Natural killer cell (primary cell): ENCODE data around the gene SGSM2. TPM values are rescaled to one million over a fixed set of nuclear protein-coding genes. Genes with fewer than 3 reads are reported as not detected.
A peak's percentile ranks its signal among the peaks of the same experiment; 100 is the strongest.

Experiments used
- ATAC-seq, 3 donors: fragments of 150-1000 bp in 2 of 3; fragments of 200-7000 bp in 1 of 3; cut with Tn5 transposase; 1 replicate in 1 of 3; 2 replicates in 2 of 3; pipeline ENCODE4 v1.10.0; 2021; ENCODE audit warnings: mild to moderate bottlenecking in 2 of 3, moderate library complexity in 2 of 3
- DNase-seq, 2 donors: peaks; one replicate each; pipeline versions ENCODE4 v3.0.0 to v3.0.0-alpha.2; 2013 to 2021; ENCODE audit warnings: mixed read lengths in 1 of 2
- H3K27ac ChIP-seq: one replicate; pipeline ENCODE4 v1.5.1; 2013; ENCODE audit warnings: mild to moderate bottlenecking, low read length
- H3K27me3 ChIP-seq: one replicate; pipeline ENCODE4 v1.6.1; 2013; ENCODE audit warnings: low read length; ENCODE audit not compliant: control insufficient read depth, insufficient read depth
- H3K36me3 ChIP-seq: one replicate; pipeline ENCODE4 v1.6.1; 2013; ENCODE audit warnings: low read length; ENCODE audit not compliant: control insufficient read depth, insufficient read depth
- H3K4me1 ChIP-seq: one replicate; pipeline ENCODE4 v1.6.1; 2013; ENCODE audit warnings: low read length; ENCODE audit not compliant: control insufficient read depth, insufficient read depth
- H3K4me3 ChIP-seq: one replicate; pipeline ENCODE4 v1.5.1; 2013; ENCODE audit warnings: low read length
- H3K9me3 ChIP-seq: one replicate; pipeline ENCODE4 v1.6.1; 2013; ENCODE audit warnings: low read length; ENCODE audit not compliant: control insufficient read depth, insufficient read depth
- H3K27ac Mint-ChIP-seq, 2 donors: one replicate each; pipeline ENCODE4 v1.8.0; 2022; ENCODE audit warnings: mild to moderate bottlenecking in 2 of 2, mixed read lengths in 2 of 2, moderate library complexity in 1 of 2
- H3K27me3 Mint-ChIP-seq, 2 donors: one replicate each; pipeline ENCODE4 v1.8.0; 2022; ENCODE audit warnings: low read depth in 2 of 2, mixed read lengths in 2 of 2
- H3K36me3 Mint-ChIP-seq: one replicate; pipeline ENCODE4 v1.8.0; 2022; ENCODE audit warnings: mixed read lengths
- H3K4me1 Mint-ChIP-seq, 2 donors: one replicate each; pipeline ENCODE4 v1.8.0; 2022; ENCODE audit warnings: mixed read lengths in 2 of 2
- H3K4me3 Mint-ChIP-seq: one replicate; pipeline ENCODE4 v1.8.0; 2022; ENCODE audit warnings: mild to moderate bottlenecking, moderate library complexity, mixed read lengths
- H3K9me3 Mint-ChIP-seq, 2 donors: one replicate each; pipeline ENCODE4 v1.8.0; 2022; ENCODE audit warnings: mixed read lengths in 2 of 2
- WGBS: methylation state at CpG from one replicate; pipeline ENCODE4 v1.1.7; 2013; ENCODE audit warnings: missing lambda C conversion rate; ENCODE audit not compliant: insufficient coverage; 5-methylcytosine and 5-hydroxymethylcytosine counted together
- intact Hi-C: fragments of 100-400 bp; cut with micrococcal nuclease; formaldehyde crosslinking; loops from one replicate; pipeline ENCODE4 v1.14.2; 2022
- total RNA-seq, 4 donors: library from RNA; stranded (reverse); fragments of 120-200 nt in 1 of 4; gene quantifications; one replicate each; pipeline versions ENCODE4 v1.2.3 to v1.2.4, GENCODE V29; 2013 to 2022
- TF ChIP-seq, protein P1 (sequence below): fragments of 200-600 bp; IDR thresholded peaks from one replicate; pipeline ENCODE4 v1.8.0; 2022; ENCODE audit warnings: antibody characterized with exemption

The SGSM2 gene
- total RNA-seq, 3 donors from 2014 or later (not counting 1 experiment from before 2014, with no cell fraction given): 65.4 to 75.7 (median 73.6) TPM

DNA sequence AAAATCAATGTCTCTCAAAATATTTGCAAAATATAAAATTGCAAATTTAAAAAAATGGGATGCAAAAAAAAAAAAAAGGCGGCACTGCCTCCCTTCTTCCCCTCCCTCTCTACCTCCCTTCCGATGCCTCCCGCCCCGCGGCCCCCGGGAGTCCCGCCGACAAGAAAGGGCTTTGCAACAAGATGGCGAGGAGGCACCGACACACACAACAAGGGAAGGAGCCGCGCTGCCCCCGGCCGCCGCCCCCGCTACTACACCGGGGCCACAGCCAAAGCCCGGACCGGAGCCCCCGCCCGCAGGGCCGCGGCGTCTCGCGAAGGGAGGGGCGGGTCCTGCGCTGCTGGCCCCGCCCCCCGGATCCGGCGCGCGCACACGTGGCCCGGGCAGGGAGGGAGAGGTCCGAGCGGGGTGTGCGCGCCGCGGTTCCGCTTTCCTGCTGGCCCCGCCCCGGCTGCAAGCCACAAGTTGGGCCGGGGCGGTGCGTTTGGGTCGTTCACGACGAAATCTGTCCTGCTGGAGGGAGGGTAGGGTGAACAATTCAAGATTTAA lies 63.6 kb downstream of the SGSM2 start, which contains the start of gene MNT:
Gene MNT (minus strand): TSS at position 184 of the 549 bp plus-strand sequence. CDS start 348 bp downstream, outside the sequence.
- Histone ChIP-seq H3K27ac (peak within 1 kb of the TSS; percentile 98), H3K4me1 (peaks cover 46% of the 10 kb centered on the region), H3K27me3 (no peaks in the 10 kb centered on the region), H3K4me3 (peak within 1 kb of the TSS; percentile 84), H3K36me3 (no peaks in the 10 kb centered on the region), H3K9me3 (no peaks in the 10 kb centered on the region)
- Mint-ChIP-seq H3K27me3 (no peaks in the 10 kb centered on the region), H3K4me3 (peak within 1 kb of the TSS; percentile 97), H3K36me3 (no peaks in the 10 kb centered on the region), H3K4me1 (peaks cover 29 to 59% of the 10 kb centered on the region in 2 donors), H3K27ac (peak within 1 kb of the TSS; percentile 93 to 99), H3K9me3 (no peaks in the 10 kb centered on the region)
- TF ChIP-seq, protein P1, sequence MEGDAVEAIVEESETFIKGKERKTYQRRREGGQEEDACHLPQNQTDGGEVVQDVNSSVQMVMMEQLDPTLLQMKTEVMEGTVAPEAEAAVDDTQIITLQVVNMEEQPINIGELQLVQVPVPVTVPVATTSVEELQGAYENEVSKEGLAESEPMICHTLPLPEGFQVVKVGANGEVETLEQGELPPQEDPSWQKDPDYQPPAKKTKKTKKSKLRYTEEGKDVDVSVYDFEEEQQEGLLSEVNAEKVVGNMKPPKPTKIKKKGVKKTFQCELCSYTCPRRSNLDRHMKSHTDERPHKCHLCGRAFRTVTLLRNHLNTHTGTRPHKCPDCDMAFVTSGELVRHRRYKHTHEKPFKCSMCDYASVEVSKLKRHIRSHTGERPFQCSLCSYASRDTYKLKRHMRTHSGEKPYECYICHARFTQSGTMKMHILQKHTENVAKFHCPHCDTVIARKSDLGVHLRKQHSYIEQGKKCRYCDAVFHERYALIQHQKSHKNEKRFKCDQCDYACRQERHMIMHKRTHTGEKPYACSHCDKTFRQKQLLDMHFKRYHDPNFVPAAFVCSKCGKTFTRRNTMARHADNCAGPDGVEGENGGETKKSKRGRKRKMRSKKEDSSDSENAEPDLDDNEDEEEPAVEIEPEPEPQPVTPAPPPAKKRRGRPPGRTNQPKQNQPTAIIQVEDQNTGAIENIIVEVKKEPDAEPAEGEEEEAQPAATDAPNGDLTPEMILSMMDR: no peak
- WGBS: under 1% methylated on average over 50 of the region's 51 CpGs
- ATAC-seq (peak; percentile 49 to 78 (median 60)), DNase-seq (peak; percentile 95 to 96)
- intact Hi-C loops: loop anchor here (1.0 to 5.0 kb wide), 3 partner anchors 8 to 684 kb away; partner anchors contain the start of gene OVCA2

DNA sequence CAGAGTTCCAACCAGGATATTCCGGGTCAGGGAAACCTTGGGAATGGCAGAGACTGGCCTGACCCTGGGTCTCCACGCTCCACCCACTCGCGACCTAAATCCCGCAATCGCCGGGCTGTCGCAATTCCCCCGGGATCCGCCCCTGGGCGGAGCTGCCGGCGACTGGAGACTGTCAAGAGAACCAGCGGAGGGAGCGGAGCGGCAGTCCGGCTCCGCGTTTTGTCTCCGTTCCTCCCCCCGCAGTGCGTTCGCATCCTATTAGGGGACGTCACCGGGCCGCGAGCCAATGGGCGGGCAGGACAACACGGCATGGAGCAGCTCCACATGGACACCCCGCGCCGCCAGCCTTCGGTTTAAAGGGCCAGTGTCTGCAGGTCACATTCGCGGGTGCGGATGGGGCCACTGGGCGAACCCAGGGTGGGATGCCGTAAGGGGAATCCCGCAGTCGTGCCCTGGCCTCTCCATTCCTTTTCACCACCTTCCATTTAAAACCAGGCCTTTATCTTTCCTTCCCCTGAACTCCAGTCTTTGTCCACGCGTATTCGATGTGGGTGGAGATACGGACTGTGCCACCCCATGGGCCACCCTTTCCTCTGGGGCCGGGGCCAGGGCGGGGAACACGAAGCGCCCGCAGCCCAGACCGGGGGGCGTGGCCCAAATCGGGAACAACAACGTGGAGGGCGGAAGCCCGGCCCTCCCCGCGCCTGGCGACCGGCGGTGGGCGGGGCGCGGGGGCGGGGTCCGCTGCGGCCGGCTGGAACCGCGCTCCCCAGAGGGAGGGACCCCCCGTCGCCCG lies 64.3 kb downstream of the SGSM2 start:
- intact Hi-C loops: loop anchor here (1.0 to 5.0 kb wide), 3 partner anchors 8 to 684 kb away; partner anchors contain the start of gene OVCA2
- H3K9me3 ChIP-seq: no peaks in the 10 kb centered on the region
- 0% methylated on average over 68 of the region's 72 CpGs for WGBS
- ATAC-seq: peak; percentile 52 to 80 (median 67)
- TF ChIP-seq, protein P1: no peak
- peaks cover 25 to 52% of the 10 kb centered on the region in 2 donors for H3K4me1 Mint-ChIP-seq
- H3K27ac ChIP-seq: peak overlapping the region; percentile 98
- no peaks in the 10 kb centered on the region for H3K36me3 ChIP-seq
- H3K9me3 Mint-ChIP-seq: no peaks in the 10 kb centered on the region
- no peaks in the 10 kb centered on the region for H3K36me3 Mint-ChIP-seq
- peak overlapping the region; percentile 97 for H3K4me3 Mint-ChIP-seq
- no peaks in the 10 kb centered on the region for H3K27me3 Mint-ChIP-seq
- H3K4me1 ChIP-seq: peaks cover 39% of the 10 kb centered on the region
- no peaks in the 10 kb centered on the region for H3K27me3 ChIP-seq
- H3K27ac Mint-ChIP-seq: peak overlapping the region; percentile 93 to 99
- peak overlapping the region; percentile 61 for H3K4me3 ChIP-seq
- peak; percentile 99 to 100 for DNase-seq

DNA sequence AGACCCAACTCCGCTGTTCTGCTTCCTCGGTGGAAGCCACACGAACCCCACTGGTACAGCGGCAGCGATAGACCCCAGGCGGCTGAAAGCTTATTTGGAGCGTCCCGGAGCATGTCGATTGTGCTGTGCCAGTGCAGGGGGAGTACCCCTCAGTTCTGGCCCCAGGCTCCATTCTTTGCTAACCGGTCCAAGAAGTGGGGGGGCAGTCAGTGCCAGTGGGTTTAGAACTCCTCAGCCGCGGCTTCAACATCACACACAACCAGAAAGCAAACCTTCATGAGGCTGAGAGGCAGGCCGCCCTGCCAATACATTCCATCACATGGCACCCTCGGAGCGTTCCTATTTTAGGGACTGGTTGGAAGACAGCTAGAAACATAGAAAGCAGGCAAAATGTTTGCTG lies 65.2 kb downstream of the SGSM2 start:
- H3K9me3 Mint-ChIP-seq: no peaks in the 10 kb centered on the region
- Histone ChIP-seq H3K4me3 (peak overlapping the region; percentile 61), H3K4me1 (peaks cover 30% of the 10 kb centered on the region), H3K36me3 (no peaks in the 10 kb centered on the region), H3K9me3 (no peaks in the 10 kb centered on the region), H3K27me3 (no peaks in the 10 kb centered on the region), H3K27ac (peak overlapping the region; percentile 85)
- TF ChIP-seq, protein P1: no peak
- ATAC-seq (no peak), DNase-seq (peak in 1 of 2 donors; percentile 47)
- H3K4me1 Mint-ChIP-seq: peaks cover 20 to 47% of the 10 kb centered on the region in 2 donors
- H3K4me3 Mint-ChIP-seq: peak overlapping the region; percentile 82
- no peaks in the 10 kb centered on the region for H3K36me3 Mint-ChIP-seq
- H3K27ac Mint-ChIP-seq: peak overlapping the region; percentile 93 to 99
- WGBS: 27% methylated on average over 15 of the region's 15 CpGs
- H3K27me3 Mint-ChIP-seq: no peaks in the 10 kb centered on the region
- intact Hi-C loops: loop anchor here (5.0 kb wide), 1 partner anchor 360 kb away; the partner anchor contains the start of gene OVCA2
